K562 (cell line): ENCODE results near the gene LAMB4. TPM values are rescaled to one million over a fixed set of nuclear protein-coding genes. Genes with fewer than 3 reads are reported as not detected.
A peak's percentile ranks its signal among the peaks of the same experiment; 100 is the strongest.

ENCODE experiments used
- ATAC-seq: fragments of 200-7000 bp; cut with Tn5 transposase; 3 replicates; pipeline ENCODE4 v1.9.1; 2020; ENCODE audit warnings: moderate library complexity
- BruUV-seq: library from RNA; stranded (reverse); fragments of 400-500 nt; replicated peaks from 2 replicates; lab custom pipeline; 2021; lab: Mats Ljungman, UMichigan
- CTCF ChIA-PET: fragments of 300-600 bp; formaldehyde crosslinking; extraction: SDS; loops from one replicate; lab custom pipeline; 2021; ENCODE audit warnings: low intra/inter-chr PET ratio; lab: Yijun Ruan, JAX
- POLR2A ChIA-PET: fragments of 300-600, 350-650 bp; sonication (Branson Sonifier 250); formaldehyde crosslinking; extraction: SDS; loops from one replicate; lab custom pipeline; 2021; ENCODE audit warnings: antibody characterized with exemption, inconsistent platforms; lab: Yijun Ruan, JAX
- DNase-seq, 4 experiments: peaks; one replicate each; pipeline versions ENCODE4 v3.0.0 to v3.0.0-alpha.2; 2011 to 2018; ENCODE audit warnings: low spot score in 3 of 4, mixed read lengths in 3 of 4; ENCODE audit errors: extremely low read depth in 1 of 4
- FAIRE-seq: peaks from 2 replicates; lab custom pipeline; 2011; peaks lifted over from hg19 to GRCh38; lab: Jason Lieb, UNC
- H2AFZ ChIP-seq: 2 replicates; pipeline ENCODE4 v1.6.0; 2011; ENCODE audit warnings: low read depth, low read length, control low read depth, inconsistent platforms
- H3K27ac ChIP-seq: fragments of 200-600 bp; 3 replicates; pipeline ENCODE4 v1.8.0; 2011; ENCODE audit warnings: low read depth, mild to moderate bottlenecking, control low read depth, inconsistent platforms, low read length, moderate library complexity, mixed read lengths; ENCODE audit errors: extremely low read depth
- H3K27me3 ChIP-seq, 2 experiments: fragments of 300-600 bp in 1 of 2; 2 replicates in 1 of 2; 3 replicates in 1 of 2; pipeline versions ENCODE4 v1.6.0 to v1.8.0; 2011; ENCODE audit warnings: inconsistent platforms in 2 of 2, low read length in 2 of 2, mild to moderate bottlenecking in 1 of 2, mixed read lengths in 1 of 2, moderate library complexity in 1 of 2; ENCODE audit not compliant: control insufficient read depth in 2 of 2, insufficient read depth in 2 of 2
- H3K36me3 ChIP-seq: fragments of 300-600 bp; 3 replicates; pipeline ENCODE4 v1.8.0; 2011; ENCODE audit warnings: mild to moderate bottlenecking, low read length, inconsistent platforms; ENCODE audit not compliant: control insufficient read depth, insufficient read depth
- H3K4me1 ChIP-seq, 2 experiments: fragments of 200-600 bp in 1 of 2; replicated peaks in 1 of 2; 2 replicates in 1 of 2; 3 replicates in 1 of 2; pipeline versions ENCODE4 v1.5.1 to v1.8.0; 2011; ENCODE audit warnings: inconsistent platforms in 2 of 2, low read length in 2 of 2, mild to moderate bottlenecking in 1 of 2, mixed read lengths in 1 of 2, moderate library complexity in 1 of 2; ENCODE audit not compliant: control insufficient read depth in 2 of 2, insufficient read depth in 2 of 2
- H3K4me2 ChIP-seq: 2 replicates; pipeline ENCODE4 v1.6.1; 2011; ENCODE audit warnings: low read length, control low read depth, inconsistent platforms, mixed read lengths; ENCODE audit not compliant: insufficient read depth
- H3K4me3 ChIP-seq: fragments of 200-600 bp; sonication (generic), shearing (Covaris generic); 2 replicates; pipeline ENCODE4 v1.5.1; 2016; ENCODE audit warnings: control low read depth, inconsistent platforms
- H3K79me2 ChIP-seq: fragments of 200-600 bp; 3 replicates; pipeline ENCODE4 v1.8.0; 2011; ENCODE audit warnings: low read length, inconsistent platforms; ENCODE audit not compliant: control insufficient read depth, insufficient read depth
- H3K9ac ChIP-seq, 2 experiments: 2 replicates each; pipeline versions ENCODE4 v1.6.0 to v1.6.1; 2011; ENCODE audit warnings: low read depth in 2 of 2, low read length in 2 of 2, control low read depth in 1 of 2, inconsistent platforms in 1 of 2, mild to moderate bottlenecking in 1 of 2, mixed read lengths in 1 of 2; ENCODE audit not compliant: insufficient read depth in 1 of 2
- H3K9me1 ChIP-seq: one replicate; pipeline ENCODE4 v1.6.0; 2011; ENCODE audit warnings: inconsistent platforms, mild to moderate bottlenecking, low read length, moderate library complexity; ENCODE audit not compliant: control insufficient read depth, insufficient read depth
- H3K9me3 ChIP-seq: replicated peaks from 2 replicates; pipeline ENCODE4 v1.5.1; 2011; ENCODE audit warnings: low read depth, low read length, inconsistent platforms; ENCODE audit not compliant: control insufficient read depth, insufficient read depth
- H4K20me1 ChIP-seq: replicated peaks from 2 replicates; pipeline ENCODE4 v1.6.1; 2011; ENCODE audit warnings: low read length, inconsistent platforms, mixed read lengths; ENCODE audit not compliant: control insufficient read depth, insufficient read depth
- ATF1 ChIP-seq, 2 experiments: fragments of 450-650 bp in 1 of 2; IDR thresholded peaks; 2 replicates each; pipeline ENCODE4 v1.6.1; 2016; ENCODE audit warnings: missing compliant biosample characterization in 1 of 2, missing genetic modification characterization in 1 of 2
- C11orf30 ChIP-seq: fragments of 450-650 bp; IDR thresholded peaks from 2 replicates; pipeline ENCODE4 v1.6.1; 2016; ENCODE audit warnings: low read depth, mild to moderate bottlenecking
- CAMTA2 ChIP-seq: fragments of 250-450 bp; sonication (Bioruptor Pico); conservative IDR thresholded peaks from 2 replicates; pipeline ENCODE4 v1.5.1; 2022
- GTF2F1 ChIP-seq: IDR thresholded peaks from 2 replicates; pipeline ENCODE4 v1.6.1; 2011; ENCODE audit warnings: low read depth, low read length, improper control_type of control experiment
- GTF3C2 ChIP-seq: IDR thresholded peaks from 3 replicates; pipeline ENCODE4 v1.6.1; 2011; ENCODE audit warnings: borderline replicate concordance, mild to moderate bottlenecking, moderate library complexity; ENCODE audit not compliant: insufficient read length; ENCODE audit errors: extremely low read depth
- KLF1 ChIP-seq: fragments of 450-650 bp; IDR thresholded peaks from 2 replicates; pipeline ENCODE4 v1.6.1; 2016; ENCODE audit warnings: missing genetic modification characterization, missing compliant biosample characterization
- MAFG ChIP-seq: fragments of 450-650 bp; conservative IDR thresholded peaks from 2 replicates; pipeline ENCODE4 v1.6.1; 2016; ENCODE audit warnings: missing genetic modification characterization, missing compliant biosample characterization
- NUFIP1 ChIP-seq: fragments of 450-650 bp; IDR thresholded peaks from 2 replicates; pipeline ENCODE4 v1.6.1; 2018; ENCODE audit not compliant: partially characterized antibody
- POLR2AphosphoS5 ChIP-seq: IDR thresholded peaks from 2 replicates; pipeline ENCODE4 v1.6.1; 2011; ENCODE audit warnings: mild to moderate bottlenecking, low read depth, low read length, moderate library complexity; ENCODE audit not compliant: control insufficient read depth, insufficient read depth
- POLR2B ChIP-seq: fragments of 450-650 bp; IDR thresholded peaks from 2 replicates; pipeline ENCODE4 v1.6.1; 2018; ENCODE audit warnings: low read depth; ENCODE audit not compliant: partially characterized antibody
- RFX7 ChIP-seq: fragments of 250-450 bp; sonication (Bioruptor Pico); IDR thresholded peaks from 2 replicates; pipeline ENCODE4 v1.5.1; 2021; ENCODE audit warnings: mild to moderate bottlenecking
- SMAD1 ChIP-seq: fragments of 150-350 bp; IDR thresholded peaks from 2 replicates; pipeline ENCODE4 v1.6.1; 2014; ENCODE audit warnings: low read length, low read depth; ENCODE audit not compliant: partially characterized antibody
- WGBS: fragments of 100-300 bp; shearing (Covaris generic); methylation state at CpG from one replicate; pipeline ENCODE4 v1.1.6; 2016; ENCODE audit warnings: low coverage, mixed read lengths; ENCODE audit not compliant: insufficient coverage; ENCODE audit errors: missing lambda C conversion rate; 5-methylcytosine and 5-hydroxymethylcytosine counted together
- in situ Hi-C: fragments of 300-500 bp; cut with MboI; formaldehyde crosslinking; loops from 4 replicates; pipeline ENCODE4 v1.15.0; 2018; ENCODE audit warnings: inconsistent platforms, mixed read lengths
- intact Hi-C: fragments of 100-400 bp; cut with micrococcal nuclease; formaldehyde crosslinking; loops from 2 replicates; pipeline ENCODE4 v1.14.2; 2022
- polyA plus RNA-seq, 8 experiments: library from polyadenylated mRNA; depleted of rRNA in 4 of 8; stranded (reverse) in 5 of 8; unstranded in 3 of 8; fragments of >200 nt; fragmentation: Nextera tagmentation in 2 of 8; fragmentation: Illumina TruSeq in 1 of 8; extraction: Ambion mirVana in 2 of 8; extraction: Trizol in 1 of 8; gene quantifications; 2 replicates each; pipeline versions ENCODE4 v1.2.1 to v1.2.3, GENCODE V29; 2011 to 2014; ENCODE audit warnings: inconsistent platforms in 1 of 8, missing spikeins in 1 of 8
- total RNA-seq, 7 experiments: library from RNA; depleted of rRNA in 6 of 7; stranded (reverse); fragments of >200 nt in 6 of 7; fragmentation: Illumina TruSeq in 2 of 7; extraction: Trizol in 2 of 7; gene quantifications; 2 replicates each; pipeline versions ENCODE4 v1.2.1 to v1.2.3, GENCODE V29; 2011 to 2021; ENCODE audit warnings: low replicate concordance in 1 of 7
- TF ChIP-seq, protein P1 (sequence below): IDR thresholded peaks from 2 replicates; pipeline ENCODE4 v1.6.1; 2014; ENCODE audit warnings: antibody characterized with exemption

Gene LAMB4
- total and polyA plus RNA-seq, 9 of the 15 experiments (the other 6 are each of a cell fraction or from before 2014, with no cell fraction given) = 0.06 to 0.13 (median 0.07) TPM; not detected in 6

GRCh38 chr7:108143658-108144420 lies 13.7 kb upstream of the LAMB4 start (continued):
- TF ChIP-seq, protein P1, sequence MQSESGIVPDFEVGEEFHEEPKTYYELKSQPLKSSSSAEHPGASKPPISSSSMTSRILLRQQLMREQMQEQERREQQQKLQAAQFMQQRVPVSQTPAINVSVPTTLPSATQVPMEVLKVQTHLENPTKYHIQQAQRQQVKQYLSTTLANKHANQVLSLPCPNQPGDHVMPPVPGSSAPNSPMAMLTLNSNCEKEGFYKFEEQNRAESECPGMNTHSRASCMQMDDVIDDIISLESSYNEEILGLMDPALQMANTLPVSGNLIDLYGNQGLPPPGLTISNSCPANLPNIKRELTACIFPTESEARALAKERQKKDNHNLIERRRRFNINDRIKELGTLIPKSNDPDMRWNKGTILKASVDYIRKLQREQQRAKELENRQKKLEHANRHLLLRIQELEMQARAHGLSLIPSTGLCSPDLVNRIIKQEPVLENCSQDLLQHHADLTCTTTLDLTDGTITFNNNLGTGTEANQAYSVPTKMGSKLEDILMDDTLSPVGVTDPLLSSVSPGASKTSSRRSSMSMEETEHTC = no peak

DNA sequence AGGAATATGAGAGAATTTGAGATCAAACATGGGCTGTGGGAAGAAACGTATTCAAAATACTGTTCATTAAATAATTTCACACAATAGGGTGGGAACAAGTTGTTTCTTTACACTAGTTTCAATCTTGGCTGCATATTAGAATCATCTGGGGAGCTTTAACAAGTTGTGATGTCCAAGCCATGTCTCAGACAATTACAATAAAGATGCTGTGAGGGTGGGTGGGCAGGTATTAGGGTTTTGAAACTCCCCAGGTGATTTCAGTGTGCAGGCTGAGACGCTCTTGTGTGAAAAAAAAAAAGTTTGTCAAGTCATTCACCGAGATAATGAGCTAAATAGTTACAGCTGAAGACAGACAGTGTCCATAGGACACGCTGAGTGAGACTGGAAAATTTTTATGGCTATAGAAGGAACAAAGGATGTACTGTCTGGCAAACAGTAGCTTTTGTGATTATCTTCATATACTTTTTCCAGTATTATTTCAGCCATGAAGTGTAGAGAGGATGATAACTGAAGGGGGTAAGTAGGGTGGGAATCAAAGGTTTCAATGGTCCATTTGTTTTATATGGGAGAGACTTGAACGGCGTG lies 12.6 kb upstream of the LAMB4 start:
- Histone ChIP-seq H4K20me1 (no peaks in the 10 kb centered on the region), H3K4me3 (no peak overlapping the region), H3K9ac (no peak overlapping the region), H3K4me1 (0 out of 5 replicates have a peak, but pooled peaks cover 0 to 3% of the 10 kb centered on the region in 2 experiments), H3K27ac (no peak overlapping the region), H3K27me3 (peaks cover 0 to 3% of the 10 kb centered on the region in 2 experiments; a peak in 1 of 5 replicates), H3K9me1 (no peaks in the 10 kb centered on the region), H3K79me2 (no peaks in the 10 kb centered on the region), H3K4me2 (no peak overlapping the region), H2AFZ (no peak overlapping the region), H3K36me3 (no peaks in the 10 kb centered on the region), H3K9me3 (no peaks in the 10 kb centered on the region)
- CTCF ChIA-PET = no interaction called here
- no TSS peak for BruUV-seq
- DNase-seq = no peak
- intact Hi-C loops (loop anchor here (10.0 kb wide), 1 partner anchor 678 kb away; no protein-coding TSS in a partner anchor), in situ Hi-C loops (loop anchor here (25.0 kb wide), 2 partner anchors 405 to 930 kb away; partner anchors contain the start of gene CBLL1)
- FAIRE-seq = no peak
- POLR2A ChIA-PET = no interaction called here
- ATAC-seq = no peak
- 24% methylated on average over 6 of the region's 6 CpGs for WGBS
- no peak for TF ChIP-seq RFX7 (CRISPR knock-in tag)
- no peak for TF ChIP-seq POLR2B
- 0 out of 2 replicates have a peak, but pooled peaks have one; percentile 9 for TF ChIP-seq C11orf30
- no peak for TF ChIP-seq POLR2AphosphoS5
- no peak for TF ChIP-seq GTF2F1
- no peak for TF ChIP-seq SMAD1
- TF ChIP-seq, protein P1 = no peak
- TF ChIP-seq ATF1 (CRISPR knock-in tag; IDR thresholded peaks at IDR 0.05) = no peak
- TF ChIP-seq ATF1 (tag; IDR thresholded peaks at IDR 0.05) = no peak
- TF ChIP-seq KLF1 (tag) = no peak
- TF ChIP-seq GTF3C2 = no peak
- TF ChIP-seq NUFIP1 = no peak
- TF ChIP-seq MAFG (tag) = peak; percentile 64
- no peak for TF ChIP-seq CAMTA2 (CRISPR knock-in tag)
